Measurements from ENCODE around the gene FAM219A.
"Not testable (repeated sequence)": the region's sequence is repeated elsewhere in the genome, so short reads cannot be mapped to it uniquely, and the experiment has no call there.

FAM219A gene

GRCh38 chr9:34374905-34375552 is 83.3 kb downstream of the FAM219A start:
- DNase-seq: no peak

DNA sequence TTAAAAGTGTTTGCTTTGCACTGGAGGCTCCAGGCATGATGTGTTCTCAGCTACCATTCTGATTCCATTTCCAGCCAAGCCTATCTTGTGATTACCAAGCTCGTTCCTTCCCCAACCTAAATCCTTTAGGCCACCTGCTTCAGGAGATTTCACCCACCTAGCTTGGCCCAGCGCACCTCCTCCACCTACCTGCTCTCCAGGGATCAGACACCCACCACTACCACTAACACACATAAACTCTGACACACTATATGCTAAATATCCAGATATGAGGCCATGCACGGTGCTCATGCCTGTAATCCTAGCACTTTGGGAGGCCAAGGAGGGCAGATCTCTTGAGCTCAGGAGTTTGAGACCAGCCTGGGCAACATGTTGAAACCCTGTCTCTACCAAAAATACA is 84.0 kb downstream of the FAM219A start:
- DNase-seq: no peak

DNA sequence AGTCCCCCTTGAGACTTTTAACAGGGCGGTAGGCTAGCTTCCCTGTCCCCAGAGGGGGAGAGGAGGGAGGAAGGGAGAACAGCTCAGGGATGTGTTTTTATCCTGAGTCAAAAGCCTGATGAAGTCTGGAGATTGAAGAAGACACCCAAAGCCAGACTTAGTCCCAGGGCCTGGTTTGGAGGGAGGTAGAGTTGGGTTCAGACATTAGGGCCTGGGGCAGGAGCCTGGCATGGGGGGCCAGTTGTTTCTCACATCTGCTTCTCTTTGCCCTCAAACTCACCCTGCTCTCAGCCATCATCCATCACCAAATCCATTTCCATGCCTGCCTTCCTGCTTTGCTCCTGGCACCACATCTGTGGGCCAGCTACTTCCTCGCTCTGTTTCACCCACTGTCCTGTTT is 84.6 kb downstream of the FAM219A start:
- DNase-seq: no peak

- no peak for DNase-seq
Observed at GRCh38 chr9:34372467-34373011, 85.8 kb downstream of the FAM219A start.

- DNase-seq: no peak
Observed at GRCh38 chr9:34371886-34372466, 86.4 kb downstream of the FAM219A start.

DNA sequence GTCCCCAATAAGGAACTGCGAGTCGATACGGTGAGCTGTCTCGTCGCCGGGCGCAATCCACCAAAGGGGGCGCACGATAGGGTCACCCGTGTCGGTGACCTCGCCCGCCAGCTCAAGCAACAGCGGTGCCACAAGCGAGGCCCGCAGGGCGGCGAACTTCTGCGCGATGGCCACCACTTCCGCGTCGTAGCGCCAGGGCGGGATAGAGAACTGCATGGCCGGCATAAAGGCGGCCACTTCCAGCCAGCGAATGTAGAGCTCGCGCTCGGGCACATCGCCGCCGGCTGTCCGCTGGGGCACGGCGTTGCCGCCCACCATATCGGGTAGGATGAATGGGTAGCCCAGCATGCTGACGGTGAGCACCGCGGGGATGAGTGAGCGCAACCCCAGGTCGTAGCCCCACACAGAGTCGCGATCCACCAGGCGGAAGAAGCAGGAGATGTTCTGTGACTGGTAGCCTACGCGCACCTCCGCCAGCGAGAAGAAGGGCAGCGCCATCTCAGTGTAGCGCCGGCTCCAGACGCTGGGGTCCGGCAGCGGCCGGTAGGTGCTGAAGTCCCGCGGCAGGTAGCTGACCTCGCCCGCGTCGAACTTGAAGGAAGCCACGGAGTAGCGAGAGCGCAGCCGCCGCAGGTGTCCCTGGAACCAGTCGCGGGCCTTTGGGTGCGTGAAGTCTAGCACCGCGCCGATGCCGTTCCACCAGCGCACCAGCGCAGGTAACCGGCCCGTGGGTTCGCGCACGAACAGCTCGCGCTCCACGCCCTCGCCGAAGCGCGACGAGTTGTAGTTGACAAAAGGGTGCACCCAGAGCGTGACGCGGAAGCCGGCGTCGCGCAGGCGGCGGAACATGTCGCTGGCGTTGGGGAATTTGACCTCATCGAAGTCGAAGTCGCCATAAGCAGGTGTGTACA is 87.1 kb downstream of the FAM219A start:
- DNase-seq: no peak

DNA sequence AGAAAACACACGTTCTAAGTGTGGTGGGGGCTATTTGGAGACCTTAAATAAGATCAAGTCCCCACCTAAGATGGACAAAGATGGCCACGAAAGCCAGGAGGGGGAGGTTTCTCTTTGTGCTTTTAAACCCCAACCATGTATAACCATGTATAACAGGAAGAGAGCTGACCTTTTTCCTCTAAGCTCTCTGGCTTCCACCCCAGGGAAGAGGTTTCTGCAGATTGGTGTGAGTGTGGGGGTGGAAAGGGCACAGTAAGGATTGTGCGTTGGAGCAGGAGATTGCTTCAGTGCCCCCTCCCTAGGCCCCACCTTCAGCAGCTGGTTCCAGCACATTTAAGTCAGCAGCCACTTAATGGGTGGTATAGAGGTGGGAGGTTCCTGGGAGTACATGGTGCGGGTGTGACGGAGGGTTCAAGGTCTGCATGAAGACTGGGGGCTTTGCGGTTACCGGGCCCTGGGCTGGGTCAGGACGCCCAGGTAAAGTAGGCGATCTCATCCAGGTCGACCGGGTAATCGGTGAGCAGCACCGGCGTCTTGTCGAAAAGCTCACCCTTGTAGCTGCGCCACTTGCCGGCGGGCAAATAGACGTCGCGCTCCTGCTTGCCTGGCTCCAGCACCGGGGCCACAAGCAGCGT is 87.9 kb downstream of the FAM219A start:
- no peak for DNase-seq

- no peak for DNase-seq
Observed at GRCh38 chr9:34369636-34370035, 88.7 kb downstream of the FAM219A start.

GRCh38 chr9:34368796-34369195 is 89.6 kb downstream of the FAM219A start:
- DNase-seq: not testable (repeated sequence)

GRCh38 chr9:34367751-34368410 is 90.5 kb downstream of the FAM219A start:
- not testable (repeated sequence) for DNase-seq

DNA sequence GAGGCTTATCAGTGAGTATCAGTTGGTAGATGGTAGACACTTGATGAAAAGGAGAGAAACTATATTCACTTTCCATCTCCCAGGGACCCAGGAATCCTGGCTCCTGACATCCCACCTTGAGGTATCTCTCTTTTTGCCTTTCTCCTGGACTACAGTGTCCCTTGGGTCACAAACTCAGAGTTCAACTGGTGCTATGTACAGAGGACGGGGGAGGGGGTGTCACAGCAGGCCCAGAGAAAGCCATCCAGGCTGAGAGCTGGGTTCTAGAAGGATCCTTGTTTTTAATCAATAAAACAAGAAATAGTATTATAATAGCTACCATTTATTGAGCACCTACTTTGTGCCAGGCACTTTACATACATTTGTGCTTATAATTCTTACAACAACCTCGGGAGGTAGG is 92.0 kb downstream of the FAM219A start:
- DNase-seq: no peak

- no peak for DNase-seq
Observed at GRCh38 chr9:34365282-34365681, 93.1 kb downstream of the FAM219A start.

- no peak for DNase-seq
Observed at GRCh38 chr9:34363619-34364351, 94.6 kb downstream of the FAM219A start.

- DNase-seq: no peak
Observed at GRCh38 chr9:34362614-34363214, 95.7 kb downstream of the FAM219A start.

DNA sequence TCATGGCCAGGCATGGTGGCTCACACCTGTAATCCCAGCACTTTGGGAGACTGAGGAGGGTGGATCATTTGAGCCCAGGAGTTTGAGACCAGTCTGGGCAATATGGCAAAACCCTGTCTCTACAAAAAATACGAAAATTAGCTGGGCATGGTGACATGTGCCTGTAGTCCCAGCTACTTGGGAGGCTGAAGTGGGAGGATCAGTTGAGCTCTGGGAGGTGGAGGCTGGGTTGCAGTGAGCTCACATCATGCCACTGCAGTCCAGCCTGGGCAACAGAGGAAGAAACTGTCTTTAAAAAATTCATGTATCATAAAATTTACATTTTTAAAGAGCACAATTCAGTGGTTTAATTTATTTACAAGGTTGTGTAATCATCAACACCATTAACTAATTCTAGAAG is 105.4 kb downstream of the FAM219A start:
- DNase-seq: not testable (repeated sequence)

DNA sequence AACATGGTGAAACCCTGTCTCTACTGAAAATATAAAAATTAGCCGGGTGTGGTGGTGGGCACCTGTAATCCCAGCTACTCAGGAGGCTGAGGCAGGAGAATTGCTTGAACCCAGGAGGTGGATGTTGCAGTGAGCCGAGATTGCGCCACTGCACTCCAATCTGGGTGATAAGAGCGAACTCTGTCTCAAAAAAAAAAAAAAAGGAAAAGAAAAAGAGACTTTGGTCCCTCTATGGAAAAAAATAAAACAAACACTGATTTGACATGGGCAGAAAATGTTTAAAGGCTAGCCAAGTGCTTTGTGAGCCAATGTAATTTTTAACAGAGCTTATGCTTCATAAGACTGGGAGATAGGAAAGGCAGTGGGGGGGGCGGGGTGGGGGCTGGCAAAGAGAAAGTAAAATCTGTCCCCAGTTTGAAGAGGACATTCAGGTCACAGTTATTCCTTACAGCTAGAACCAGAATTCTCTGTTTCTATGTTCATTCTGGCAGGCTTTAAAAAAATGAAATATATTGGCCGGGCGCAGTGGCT is 106.2 kb downstream of the FAM219A start:
- not testable (repeated sequence) for DNase-seq

DNA sequence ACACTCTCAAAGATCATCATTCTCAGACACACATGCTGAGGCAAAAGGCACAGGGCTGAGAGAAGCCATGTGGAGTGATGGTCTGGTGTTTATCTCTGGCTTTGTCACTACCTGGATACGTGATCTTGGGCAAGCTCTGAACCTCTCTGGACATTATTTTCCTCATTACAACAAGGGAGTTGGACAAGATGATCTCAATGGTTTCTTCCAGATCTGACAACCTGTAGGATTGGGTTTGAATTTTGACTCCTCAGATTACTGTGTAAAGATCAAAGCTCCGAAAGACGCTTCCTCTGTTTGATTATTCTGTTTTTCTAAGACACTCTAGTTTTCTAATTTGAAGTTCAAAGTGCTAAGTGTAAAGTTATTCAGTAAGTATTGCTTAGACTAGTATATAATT is 109.0 kb downstream of the FAM219A start:
- no peak for DNase-seq

All from kidney glomerular epithelial cell (primary cell).